GM23248 (cell line): ENCODE measurements around the gene PTPN14.

Source experiments
- EZH2 ChIP-seq: fragments of 200-600 bp; sonication (generic); IDR thresholded peaks from 2 replicates; pipeline ENCODE4 v1.6.1; 2018; ENCODE audit warnings: antibody characterized with exemption, mild to moderate bottlenecking; ENCODE audit not compliant: insufficient read depth, poor library complexity, severe bottlenecking
- EZH2phosphoT487 ChIP-seq: fragments of 200-600 bp; sonication (generic); IDR thresholded peaks from 2 replicates; pipeline ENCODE4 v1.6.1; 2018; ENCODE audit warnings: antibody characterized with exemption, moderate library complexity, mild to moderate bottlenecking, low read depth; ENCODE audit not compliant: insufficient read depth

DNA sequence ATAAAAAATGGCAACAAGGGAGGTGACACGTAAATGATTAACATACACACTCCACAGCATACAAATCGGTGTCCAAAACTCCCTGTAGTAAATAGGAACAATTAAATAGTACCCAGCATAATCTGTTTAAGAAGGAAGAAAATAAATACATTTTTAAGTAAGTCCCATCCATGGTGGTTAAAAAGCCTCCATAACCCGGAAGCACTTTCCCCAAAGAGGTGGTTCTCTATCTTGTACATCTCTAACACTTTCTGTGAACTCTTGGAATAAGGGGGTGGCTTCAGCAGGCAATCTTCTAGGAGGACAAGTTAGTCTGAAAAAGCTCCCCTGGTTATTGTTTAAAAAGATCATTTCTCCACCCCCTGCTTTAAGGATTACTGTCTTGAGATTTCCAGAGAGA, 76.9 kb downstream of the PTPN14 start:
- TF ChIP-seq EZH2 = no peak
- TF ChIP-seq EZH2phosphoT487 = no peak
